ENCODE results near the gene ATP2C2.

GRCh38 chr16:84322749-84323148, 45.6 kb upstream of the ATP2C2 start:
- TF ChIP-seq, protein P1, sequence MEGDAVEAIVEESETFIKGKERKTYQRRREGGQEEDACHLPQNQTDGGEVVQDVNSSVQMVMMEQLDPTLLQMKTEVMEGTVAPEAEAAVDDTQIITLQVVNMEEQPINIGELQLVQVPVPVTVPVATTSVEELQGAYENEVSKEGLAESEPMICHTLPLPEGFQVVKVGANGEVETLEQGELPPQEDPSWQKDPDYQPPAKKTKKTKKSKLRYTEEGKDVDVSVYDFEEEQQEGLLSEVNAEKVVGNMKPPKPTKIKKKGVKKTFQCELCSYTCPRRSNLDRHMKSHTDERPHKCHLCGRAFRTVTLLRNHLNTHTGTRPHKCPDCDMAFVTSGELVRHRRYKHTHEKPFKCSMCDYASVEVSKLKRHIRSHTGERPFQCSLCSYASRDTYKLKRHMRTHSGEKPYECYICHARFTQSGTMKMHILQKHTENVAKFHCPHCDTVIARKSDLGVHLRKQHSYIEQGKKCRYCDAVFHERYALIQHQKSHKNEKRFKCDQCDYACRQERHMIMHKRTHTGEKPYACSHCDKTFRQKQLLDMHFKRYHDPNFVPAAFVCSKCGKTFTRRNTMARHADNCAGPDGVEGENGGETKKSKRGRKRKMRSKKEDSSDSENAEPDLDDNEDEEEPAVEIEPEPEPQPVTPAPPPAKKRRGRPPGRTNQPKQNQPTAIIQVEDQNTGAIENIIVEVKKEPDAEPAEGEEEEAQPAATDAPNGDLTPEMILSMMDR (IDR thresholded peaks at IDR 0.05): no peak
- no peak for TF ChIP-seq FOXM1 (IDR thresholded peaks at IDR 0.05; ENCODE audit: low read depth)
- TF ChIP-seq REST (IDR thresholded peaks at IDR 0.05; ENCODE audit: low read depth, low read length): no peak
- no peak for TF ChIP-seq TCF12 (IDR thresholded peaks at IDR 0.05)
- no peak for TF ChIP-seq EZH2phosphoT487 (IDR thresholded peaks at IDR 0.05; ENCODE audit: borderline replicate concordance, low read depth)
- TF ChIP-seq, protein P2, sequence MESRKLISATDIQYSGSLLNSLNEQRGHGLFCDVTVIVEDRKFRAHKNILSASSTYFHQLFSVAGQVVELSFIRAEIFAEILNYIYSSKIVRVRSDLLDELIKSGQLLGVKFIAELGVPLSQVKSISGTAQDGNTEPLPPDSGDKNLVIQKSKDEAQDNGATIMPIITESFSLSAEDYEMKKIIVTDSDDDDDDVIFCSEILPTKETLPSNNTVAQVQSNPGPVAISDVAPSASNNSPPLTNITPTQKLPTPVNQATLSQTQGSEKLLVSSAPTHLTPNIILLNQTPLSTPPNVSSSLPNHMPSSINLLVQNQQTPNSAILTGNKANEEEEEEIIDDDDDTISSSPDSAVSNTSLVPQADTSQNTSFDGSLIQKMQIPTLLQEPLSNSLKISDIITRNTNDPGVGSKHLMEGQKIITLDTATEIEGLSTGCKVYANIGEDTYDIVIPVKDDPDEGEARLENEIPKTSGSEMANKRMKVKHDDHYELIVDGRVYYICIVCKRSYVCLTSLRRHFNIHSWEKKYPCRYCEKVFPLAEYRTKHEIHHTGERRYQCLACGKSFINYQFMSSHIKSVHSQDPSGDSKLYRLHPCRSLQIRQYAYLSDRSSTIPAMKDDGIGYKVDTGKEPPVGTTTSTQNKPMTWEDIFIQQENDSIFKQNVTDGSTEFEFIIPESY (IDR thresholded peaks at IDR 0.05; ENCODE audit: borderline replicate concordance, low read depth): no peak

All from SK-N-SH (cell line).